GM19328 (cell line): ENCODE results near the gene NAIF1.
A peak's percentile ranks its signal among the peaks of the same experiment; 100 is the strongest.
"Not testable (repeated sequence)": the region's sequence is repeated elsewhere in the genome, so short reads cannot be mapped to it uniquely, and the experiment has no call there.

Experiments used
- ATAC-seq: cut with Tn5 transposase; IDR thresholded peaks from one replicate; pipeline ENCODE4 v1.9.1; 2021; ENCODE audit warnings: mild to moderate bottlenecking, moderate library complexity; ENCODE audit not compliant: unreplicated experiment

NAIF1 gene

DNA sequence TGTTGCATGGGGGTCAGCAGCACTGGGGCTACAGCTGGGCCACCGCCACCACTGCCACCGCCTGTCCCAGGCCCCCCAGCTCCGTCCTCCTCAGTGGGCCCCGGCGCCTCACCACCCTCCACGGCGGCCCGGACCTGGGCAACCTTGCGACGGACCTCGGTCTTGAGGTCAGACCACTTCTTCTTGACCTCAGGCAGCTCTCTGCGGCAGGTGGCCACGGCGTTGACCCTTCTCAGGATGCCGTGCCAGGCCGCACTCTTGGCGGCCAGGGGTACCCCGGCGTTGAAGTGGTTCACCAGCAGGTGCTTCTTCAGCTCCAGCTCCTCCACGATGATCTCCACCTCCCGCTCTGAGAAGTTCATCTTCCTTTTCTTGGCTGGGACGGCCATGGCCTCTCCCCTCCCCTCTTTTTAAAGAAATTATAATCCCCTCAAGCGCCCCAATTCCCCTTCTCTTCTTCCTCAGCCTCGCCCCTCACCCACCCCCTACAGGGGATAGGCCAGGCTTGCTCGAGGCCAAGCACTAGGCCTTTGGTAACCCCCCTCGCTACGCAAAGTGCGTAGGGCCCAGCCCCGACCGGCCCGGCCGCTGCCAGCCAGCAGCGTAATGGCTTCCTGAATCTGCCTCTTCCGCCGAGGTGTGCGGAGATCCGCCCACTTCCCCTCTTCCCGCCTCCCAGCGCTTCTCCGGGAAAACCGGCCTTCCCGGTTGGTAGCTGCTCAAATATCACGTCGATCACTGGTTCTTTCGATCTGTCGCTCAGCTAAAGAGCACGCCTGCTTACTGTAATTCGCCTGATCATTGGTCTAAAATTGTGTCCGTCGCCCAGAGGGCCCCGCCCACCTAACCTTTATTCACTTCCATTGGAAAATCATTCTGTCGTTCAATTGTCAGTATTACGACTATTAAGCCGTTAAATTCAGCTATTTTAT lies at the start of gene NAIF1:
TSS of gene NAIF1 (minus strand) at position 608 of the 932 bp plus-strand sequence. CDS start at position 389, 219 bp downstream.
- peak; percentile 42 for ATAC-seq

- no peak for ATAC-seq
Measured at GRCh38 chr9:128116104-128117083, 49.3 kb upstream of the NAIF1 start.

DNA sequence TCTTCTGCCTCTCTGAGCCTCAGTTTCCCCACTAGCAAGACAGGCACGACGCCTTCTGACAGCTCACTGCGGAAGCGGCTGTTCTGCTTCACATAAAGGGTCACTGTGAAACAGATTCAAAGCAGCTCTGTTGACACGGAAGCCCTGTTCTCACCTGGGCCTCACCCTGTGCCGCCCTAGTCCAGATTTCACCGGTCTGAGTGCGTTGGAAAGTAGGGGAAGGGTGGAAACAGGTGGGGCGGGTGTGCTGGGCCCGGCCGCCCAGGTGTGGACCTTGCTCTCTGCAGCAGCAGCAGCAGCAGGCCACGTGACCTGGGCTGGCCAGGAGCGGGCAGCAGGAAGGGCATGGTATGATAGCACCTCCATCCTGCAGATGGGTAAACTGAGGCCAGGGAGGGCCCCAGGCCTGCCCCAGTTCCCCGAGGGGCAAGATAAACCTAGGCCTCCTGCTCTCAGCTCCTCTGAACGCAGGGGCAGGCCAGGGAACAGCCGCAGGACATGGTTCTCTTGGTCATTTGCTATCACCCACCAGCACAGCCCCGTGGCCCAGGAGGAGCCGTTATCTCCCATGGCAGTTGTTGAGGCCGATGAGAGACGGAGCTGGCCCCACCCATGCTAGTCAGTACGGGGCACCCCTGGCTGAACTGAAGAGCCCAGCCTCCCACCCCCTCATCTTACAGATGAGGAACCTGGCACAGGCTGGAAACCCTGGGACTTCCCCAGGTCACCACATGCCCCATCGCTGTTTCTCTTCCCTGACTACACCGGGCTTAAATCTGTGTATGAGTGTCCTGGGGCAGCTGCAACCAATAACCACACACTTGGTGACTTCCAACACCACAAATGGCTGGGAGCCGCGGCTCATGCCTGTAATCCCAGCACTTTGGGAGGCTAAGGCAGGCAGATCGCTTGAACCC lies 48.3 kb upstream of the NAIF1 start:
- no peak for ATAC-seq

- no peak for ATAC-seq
Measured at GRCh38 chr9:128114326-128115186, 47.4 kb upstream of the NAIF1 start.

- no peak for ATAC-seq
Measured at GRCh38 chr9:128113526-128114325, 46.6 kb upstream of the NAIF1 start.

- ATAC-seq: not testable (repeated sequence)
Measured at GRCh38 chr9:128111726-128112125, 44.6 kb upstream of the NAIF1 start.

DNA sequence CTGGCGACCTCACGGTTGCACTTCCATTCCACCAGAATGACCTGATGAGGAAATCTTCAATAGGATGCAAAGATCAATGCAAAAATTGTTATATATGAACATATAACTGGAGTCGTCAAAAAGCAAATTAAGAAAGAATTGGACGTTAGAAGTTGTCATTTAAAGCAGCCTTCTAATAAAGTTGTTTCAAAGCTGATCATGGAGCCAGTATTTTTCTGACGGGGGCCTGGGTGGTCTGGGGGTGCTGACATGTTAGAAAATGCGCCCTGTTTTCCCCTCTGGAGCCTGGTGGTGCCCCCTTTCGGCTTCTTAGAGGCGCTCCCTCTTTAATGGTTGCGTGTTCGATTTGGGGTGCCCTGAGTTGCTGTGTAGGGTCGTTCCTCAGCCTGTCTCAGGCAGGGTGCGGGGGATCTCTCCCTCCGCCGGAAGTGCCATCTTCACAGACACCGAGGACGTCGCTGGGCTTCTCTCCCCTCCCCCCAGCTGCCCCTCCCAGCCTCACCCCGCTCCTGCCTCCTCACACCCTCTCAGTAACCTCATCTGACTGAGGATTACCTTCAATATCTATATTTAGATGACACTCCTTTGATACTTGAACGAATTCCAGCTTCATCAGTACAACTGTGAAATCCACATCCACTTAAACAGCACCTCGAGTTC lies 42.1 kb upstream of the NAIF1 start:
- ATAC-seq: no peak

- ATAC-seq: no peak
Measured at GRCh38 chr9:128108269-128109049, 41.3 kb upstream of the NAIF1 start.

- no peak for ATAC-seq
Measured at GRCh38 chr9:128107468-128108268, 40.5 kb upstream of the NAIF1 start.

- no peak for ATAC-seq
Measured at GRCh38 chr9:128106940-128107467, 39.9 kb upstream of the NAIF1 start.

DNA sequence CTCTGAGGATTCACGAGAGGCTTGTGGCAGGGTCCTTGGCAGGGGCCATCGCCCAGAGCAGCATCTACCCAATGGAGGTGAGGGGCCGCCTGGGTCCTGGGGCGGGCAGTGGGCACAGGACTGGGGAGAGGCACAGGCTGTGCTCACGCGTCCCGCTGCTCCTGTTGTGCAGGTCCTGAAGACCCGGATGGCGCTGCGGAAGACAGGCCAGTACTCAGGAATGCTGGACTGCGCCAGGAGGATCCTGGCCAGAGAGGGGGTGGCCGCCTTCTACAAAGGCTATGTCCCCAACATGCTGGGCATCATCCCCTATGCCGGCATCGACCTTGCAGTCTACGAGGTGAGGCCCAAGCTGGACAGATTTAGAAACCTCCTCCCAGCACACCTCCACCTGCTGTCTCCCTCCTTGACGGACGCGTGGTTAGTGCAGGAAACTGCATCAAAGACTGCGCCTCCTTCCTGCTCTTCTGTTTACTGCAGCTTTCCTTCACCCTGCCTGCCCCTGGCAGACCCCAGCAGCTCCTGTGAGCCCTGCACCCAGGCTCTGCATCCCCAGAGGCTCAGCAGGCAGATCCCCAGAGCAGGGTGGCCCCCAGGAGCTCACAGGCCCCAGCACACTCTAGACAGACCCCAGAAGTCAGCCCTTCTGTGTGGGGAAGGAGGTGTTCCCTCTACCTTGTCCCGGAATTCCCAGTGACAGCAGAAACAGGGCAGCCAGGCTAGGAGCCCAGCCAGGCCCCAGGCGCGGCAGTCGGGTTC lies 39.2 kb upstream of the NAIF1 start:
- no peak for ATAC-seq

- ATAC-seq: no peak
Measured at GRCh38 chr9:128105538-128106175, 38.5 kb upstream of the NAIF1 start.

DNA sequence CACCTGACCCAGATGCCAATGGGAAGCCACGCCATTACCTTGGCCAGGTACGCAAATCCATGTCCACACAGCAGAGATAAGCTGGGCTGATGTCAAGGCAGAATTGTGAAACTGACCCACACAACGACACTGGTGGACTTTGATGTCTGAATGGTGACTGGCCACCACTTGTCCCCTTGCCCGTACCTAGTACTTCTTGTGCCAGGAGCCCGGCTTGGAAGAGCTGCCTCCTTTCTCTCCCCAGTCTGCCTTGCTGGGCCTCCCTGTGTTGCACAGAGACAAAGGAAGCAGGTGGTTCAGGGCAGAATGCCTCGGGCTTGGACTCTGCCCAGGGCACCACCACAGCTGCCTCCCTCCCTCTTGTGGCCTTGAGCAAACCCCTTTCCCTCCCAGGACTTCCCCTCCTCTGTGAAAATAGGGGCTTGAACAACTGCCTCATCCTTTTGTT lies 37.1 kb upstream of the NAIF1 start:
- no peak for ATAC-seq

GRCh38 chr9:128103589-128103962 lies 36.5 kb upstream of the NAIF1 start:
- ATAC-seq: no peak
